BLaER1 treated with 17β-estradiol and CSF1 and Interleukin-3, amounts not matched to agents 10 nM and 100 nM (cell line): ENCODE results near the gene VSIR.

Experiments used
- H3K27ac ChIP-seq, 11 experiments: shearing (Covaris generic); formaldehyde crosslinking; 2 replicates each; pipeline ENCODE4 v1.8.1; 2022
- H3K27me3 ChIP-seq, 11 experiments: shearing (Covaris generic); formaldehyde crosslinking; 2 replicates each; pipeline ENCODE4 v1.8.1; 2022
- H3K36me3 ChIP-seq, 11 experiments: shearing (Covaris generic); formaldehyde crosslinking; 2 replicates each; pipeline ENCODE4 v1.8.1; 2022
- H3K4me1 ChIP-seq, 10 experiments: shearing (Covaris generic); formaldehyde crosslinking; 2 replicates each; pipeline ENCODE4 v1.8.1; 2022
- H3K4me2 ChIP-seq, 11 experiments: shearing (Covaris generic); formaldehyde crosslinking; 2 replicates each; pipeline ENCODE4 v1.8.1; 2022
- H3K4me3 ChIP-seq, 10 experiments: shearing (Covaris generic); formaldehyde crosslinking; 2 replicates each; pipeline ENCODE4 v1.8.1; 2022
- H3K9ac ChIP-seq, 11 experiments: shearing (Covaris generic); formaldehyde crosslinking; 2 replicates each; pipeline ENCODE4 v1.8.1; 2022
- H3K9me3 ChIP-seq, 11 experiments: shearing (Covaris generic); formaldehyde crosslinking; replicated peaks in 1 of 11; 2 replicates each; pipeline ENCODE4 v1.8.1; 2022
- H4K20me1 ChIP-seq, 11 experiments: shearing (Covaris generic); formaldehyde crosslinking; 2 replicates each; pipeline ENCODE4 v1.8.1; 2022
- Cebpa-rat ChIP-seq, 11 experiments: shearing (Covaris generic); IDR thresholded peaks; 2 replicates each; pipeline ENCODE4 v1.8.1; 2022

VSIR gene

DNA sequence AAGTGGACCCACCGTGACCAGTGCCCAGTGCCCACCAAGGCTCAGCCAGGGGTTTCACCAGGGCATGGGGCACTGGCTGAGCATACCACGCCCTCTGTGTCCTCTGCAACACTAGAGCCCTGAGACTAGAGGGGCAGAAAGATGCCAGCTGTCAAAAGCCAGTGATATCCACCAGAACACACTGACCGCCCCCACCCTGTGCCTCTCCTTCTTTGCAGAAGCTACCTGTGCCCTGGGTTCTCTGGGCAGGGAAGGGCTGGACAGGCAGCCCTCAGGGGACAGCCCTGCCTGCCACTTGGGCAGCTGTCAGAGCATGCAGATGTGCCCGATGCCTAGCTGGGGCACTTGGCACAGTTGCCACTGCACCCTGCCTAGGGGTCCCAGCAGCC is 494 bp downstream of the VSIR start:
- Histone ChIP-seq H3K4me1 (peaks cover 83 to 98% (median 92%) of the 10 kb centered on the region in 10 experiments), H3K27me3 (peaks cover 0 to 17% (median 0%) of the 10 kb centered on the region in 11 experiments; a peak in 7 of 22 replicates), H3K4me3 (peak overlapping the region; percentile 38 to 96 (median 86)), H3K4me2 (peak overlapping the region; percentile 88 to 100 (median 98)), H3K9me3 (peaks cover 0 to 9% (median 7%) of the 10 kb centered on the region in 11 experiments; a peak in 14 of 22 replicates), H4K20me1 (peaks cover 0 to 48% (median 8%) of the 10 kb centered on the region in 11 experiments; a peak in 9 of 22 replicates), H3K9ac (peak overlapping the region; percentile 63 to 92 (median 86)), H3K27ac (peak overlapping the region; percentile 10 to 98 (median 93); a peak in 20 of 22 replicates), H3K36me3 (peaks cover 0 to 44% (median 4%) of the 10 kb centered on the region in 11 experiments; a peak in 11 of 22 replicates)
- TF ChIP-seq Cebpa-rat (IDR thresholded peaks at IDR 0.05): no peak

- Histone ChIP-seq H3K4me2 (peak overlapping the region; percentile 88 to 100 (median 98)), H3K4me3 (peak overlapping the region in 8 of 10 experiments; percentile 69 to 96 (median 90); a peak in 16 of 20 replicates), H3K27ac (peak overlapping the region in 9 of 11 experiments; percentile 69 to 98 (median 96); a peak in 16 of 22 replicates), H3K36me3 (peaks cover 0 to 52% (median 7%) of the 10 kb centered on the region in 11 experiments; a peak in 11 of 22 replicates), H3K9me3 (peaks cover 0 to under 1% (median 0%) of the 10 kb centered on the region in 11 experiments; a peak in 3 of 22 replicates), H4K20me1 (peaks cover 0 to 56% (median 14%) of the 10 kb centered on the region in 11 experiments; a peak in 10 of 22 replicates), H3K27me3 (peaks cover 0 to 17% (median 0%) of the 10 kb centered on the region in 11 experiments; a peak in 7 of 22 replicates), H3K4me1 (peaks cover 86 to 99% (median 92%) of the 10 kb centered on the region in 10 experiments), H3K9ac (peak overlapping the region in 9 of 11 experiments; percentile 80 to 92 (median 88); a peak in 18 of 22 replicates)
- no peak for TF ChIP-seq Cebpa-rat (IDR thresholded peaks at IDR 0.05)
Measured at GRCh38 chr10:71771821-71772617, 1.3 kb downstream of the VSIR start.

- H4K20me1 ChIP-seq: peaks cover 0 to 64% (median 19%) of the 10 kb centered on the region in 11 experiments; a peak in 10 of 22 replicates
- peak overlapping the region in 10 of 11 experiments; percentile 88 to 100 (median 98); a peak in 19 of 22 replicates for H3K4me2 ChIP-seq
- H3K36me3 ChIP-seq: peaks cover 0 to 60% (median 11%) of the 10 kb centered on the region in 11 experiments; a peak in 11 of 22 replicates
- H3K9me3 ChIP-seq: no peaks in the 10 kb centered on the region
- H3K4me3 ChIP-seq: peak overlapping the region in 7 of 10 experiments; percentile 78 to 96 (median 92); a peak in 13 of 20 replicates
- TF ChIP-seq Cebpa-rat (IDR thresholded peaks at IDR 0.05): no peak
- peaks cover 0 to 17% (median 0%) of the 10 kb centered on the region in 11 experiments; a peak in 7 of 22 replicates for H3K27me3 ChIP-seq
- H3K27ac ChIP-seq: peak overlapping the region in 9 of 11 experiments; percentile 39 to 98 (median 96); a peak in 13 of 22 replicates
- peaks cover 83 to 98% (median 92%) of the 10 kb centered on the region in 10 experiments for H3K4me1 ChIP-seq
- H3K9ac ChIP-seq: peak overlapping the region in 7 of 11 experiments; percentile 7 to 92 (median 88); a peak in 13 of 22 replicates
Measured at GRCh38 chr10:71771204-71771603, 2.1 kb downstream of the VSIR start.

DNA sequence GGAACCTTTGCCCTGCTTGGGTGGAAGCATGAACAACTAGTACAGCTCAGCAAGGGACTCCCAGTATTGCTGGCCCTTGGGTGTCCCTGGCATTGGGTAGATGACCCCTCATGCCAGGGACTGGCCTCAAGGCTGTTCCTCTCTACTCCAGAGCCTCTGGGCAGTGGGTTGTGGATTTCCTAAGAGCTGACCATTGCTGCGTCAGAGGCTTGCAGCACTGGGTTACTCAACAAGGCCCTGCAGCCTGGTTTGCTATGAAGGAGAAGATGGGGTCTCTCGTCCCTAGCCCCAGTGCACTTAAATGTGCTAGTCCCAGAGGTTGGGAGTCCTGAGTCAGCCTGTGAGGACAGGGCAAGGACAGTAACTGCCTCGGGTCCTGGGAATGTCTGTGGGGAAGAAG is 2.5 kb downstream of the VSIR start:
- H3K9ac ChIP-seq: peak overlapping the region in 7 of 11 experiments; percentile 7 to 92 (median 88); a peak in 12 of 22 replicates
- no peaks in the 10 kb centered on the region for H3K9me3 ChIP-seq
- peak overlapping the region in 9 of 11 experiments; percentile 39 to 98 (median 96); a peak in 13 of 22 replicates for H3K27ac ChIP-seq
- peaks cover 0 to 64% (median 11%) of the 10 kb centered on the region in 11 experiments; a peak in 11 of 22 replicates for H3K36me3 ChIP-seq
- peak overlapping the region in 10 of 11 experiments; percentile 78 to 100 (median 98); a peak in 19 of 22 replicates for H3K4me2 ChIP-seq
- H3K4me3 ChIP-seq: peak overlapping the region in 6 of 10 experiments; percentile 83 to 96 (median 92); a peak in 12 of 20 replicates
- TF ChIP-seq Cebpa-rat (IDR thresholded peaks at IDR 0.05): no peak
- H4K20me1 ChIP-seq: peaks cover 0 to 68% (median 19%) of the 10 kb centered on the region in 11 experiments; a peak in 10 of 22 replicates
- H3K4me1 ChIP-seq: peaks cover 83 to 98% (median 92%) of the 10 kb centered on the region in 10 experiments
- peaks cover 0 to 17% (median 0%) of the 10 kb centered on the region in 11 experiments; a peak in 7 of 22 replicates for H3K27me3 ChIP-seq

GRCh38 chr10:71770255-71770654 is 3.1 kb downstream of the VSIR start:
- H3K27ac ChIP-seq: peak overlapping the region in 9 of 11 experiments; percentile 18 to 98 (median 92); a peak in 16 of 22 replicates
- H3K4me3 ChIP-seq: peak overlapping the region in 7 of 10 experiments; percentile 44 to 96 (median 92); a peak in 13 of 20 replicates
- no peaks in the 10 kb centered on the region for H3K9me3 ChIP-seq
- peaks cover 83 to 98% (median 92%) of the 10 kb centered on the region in 10 experiments for H3K4me1 ChIP-seq
- peak overlapping the region in 6 of 11 experiments; percentile 86 to 92 (median 89); a peak in 9 of 22 replicates for H3K9ac ChIP-seq
- peaks cover 0 to 73% (median 20%) of the 10 kb centered on the region in 11 experiments; a peak in 11 of 22 replicates for H4K20me1 ChIP-seq
- peak overlapping the region; percentile 72 to 100 (median 98) for H3K4me2 ChIP-seq
- peaks cover 0 to 68% (median 11%) of the 10 kb centered on the region in 11 experiments; a peak in 11 of 22 replicates for H3K36me3 ChIP-seq
- peaks cover 0 to 17% (median 0%) of the 10 kb centered on the region in 11 experiments; a peak in 7 of 22 replicates for H3K27me3 ChIP-seq
- no peak for TF ChIP-seq Cebpa-rat (IDR thresholded peaks at IDR 0.05)

- Histone ChIP-seq H3K27ac (peak overlapping the region; percentile 18 to 98 (median 62); a peak in 19 of 22 replicates), H4K20me1 (peaks cover 0 to 82% (median 29%) of the 10 kb centered on the region in 11 experiments; a peak in 11 of 22 replicates), H3K9me3 (no peaks in the 10 kb centered on the region), H3K9ac (peak overlapping the region in 10 of 11 experiments; percentile 7 to 92 (median 70); a peak in 18 of 22 replicates), H3K4me3 (peak overlapping the region; percentile 44 to 96 (median 86); a peak in 19 of 20 replicates), H3K36me3 (peaks cover 0 to 77% (median 11%) of the 10 kb centered on the region in 11 experiments; a peak in 12 of 22 replicates), H3K4me1 (peaks cover 82 to 98% (median 92%) of the 10 kb centered on the region in 10 experiments), H3K27me3 (peaks cover 0 to 17% (median 0%) of the 10 kb centered on the region in 11 experiments; a peak in 7 of 22 replicates), H3K4me2 (peak overlapping the region; percentile 72 to 100 (median 98))
- no peak for TF ChIP-seq Cebpa-rat (IDR thresholded peaks at IDR 0.05)
Measured at GRCh38 chr10:71769279-71769823, 4.0 kb downstream of the VSIR start.

DNA sequence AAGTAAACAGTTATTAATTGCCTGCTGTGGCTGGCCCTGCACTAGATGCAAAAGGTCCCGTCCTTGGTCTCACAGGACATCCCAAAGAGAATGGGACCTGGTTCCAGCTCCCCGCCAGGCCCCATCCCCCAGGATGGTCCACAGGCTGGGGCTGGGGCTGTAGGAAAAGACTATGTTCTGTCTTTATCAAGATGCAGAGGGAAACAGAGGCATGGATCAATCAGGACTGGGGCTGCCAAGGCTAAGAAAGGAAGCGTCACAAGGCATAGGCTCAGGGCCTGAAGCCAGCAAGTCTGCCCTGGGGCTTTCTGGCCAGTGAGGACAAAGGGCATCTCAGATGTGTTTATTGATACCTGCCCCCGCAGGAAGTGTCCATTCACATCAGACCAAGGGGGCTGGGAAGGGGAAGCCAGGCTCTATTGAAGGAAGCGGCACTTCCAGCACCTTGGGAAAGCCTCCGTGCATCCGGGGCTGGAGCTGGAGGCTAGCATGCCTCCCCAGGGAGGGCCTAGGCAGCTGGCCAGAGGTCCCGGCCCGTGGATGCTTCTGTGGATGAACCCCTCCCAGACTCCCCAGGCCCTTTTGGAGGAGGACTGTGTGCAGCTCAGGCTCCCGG is 5.8 kb downstream of the VSIR start:
- peak overlapping the region in 9 of 11 experiments; percentile 16 to 69 (median 42); a peak in 12 of 22 replicates for H3K9ac ChIP-seq
- no peak for TF ChIP-seq Cebpa-rat (IDR thresholded peaks at IDR 0.05)
- peak overlapping the region; percentile 49 to 100 (median 98) for H3K4me2 ChIP-seq
- peak overlapping the region in 9 of 11 experiments; percentile 25 to 98 (median 62); a peak in 17 of 22 replicates for H3K27ac ChIP-seq
- no peaks in the 10 kb centered on the region for H3K9me3 ChIP-seq
- peaks cover 0 to 93% (median 24%) of the 10 kb centered on the region in 11 experiments; a peak in 12 of 22 replicates for H3K36me3 ChIP-seq
- H3K27me3 ChIP-seq: peaks cover 0 to 3% (median 0%) of the 10 kb centered on the region in 11 experiments; a peak in 2 of 22 replicates
- H3K4me3 ChIP-seq: peak overlapping the region in 3 of 10 experiments; percentile 5 to 96 (median 24); a peak in 2 of 20 replicates
- peaks cover 0 to 100% (median 46%) of the 10 kb centered on the region in 11 experiments; a peak in 12 of 22 replicates for H4K20me1 ChIP-seq
- H3K4me1 ChIP-seq: peaks cover 64 to 100% (median 94%) of the 10 kb centered on the region in 10 experiments
